HFF-Myc (cell line): ENCODE data around the gene OLFML2A.
"Not testable (repeated sequence)": the region's sequence is repeated elsewhere in the genome, so short reads cannot be mapped to it uniquely, and the experiment has no call there.

Experiments
- DNase-seq: peaks from one replicate; pipeline ENCODE4 v3.0.0-alpha.2; 2011; ENCODE audit warnings: low read depth; ENCODE audit errors: extremely low read depth
- H3K4me3 ChIP-seq: replicated peaks from 2 replicates; pipeline ENCODE4 v1.5.1; 2011; ENCODE audit warnings: low read depth, mild to moderate bottlenecking, control low read depth, low read length
- CTCF ChIP-seq: IDR thresholded peaks from 2 replicates; pipeline ENCODE4 v1.5.1; 2012; ENCODE audit warnings: mild to moderate bottlenecking, low read depth, low read length, control low read depth; ENCODE audit errors: missing control alignments

The OLFML2A gene

GRCh38 chr9:124771021-124771866 is 5.7 kb upstream of the OLFML2A start, which contains the start of gene NR6A1:
TSS of gene NR6A1 (minus strand) at chr9:124771311.
- DNase-seq: peak; percentile 85
- H3K4me3 ChIP-seq: peak within 1 kb of the TSS; percentile 61
- peak; percentile 31 for TF ChIP-seq CTCF

- H3K4me3 ChIP-seq: peak overlapping the region; percentile 61
- peak; percentile 74 for TF ChIP-seq CTCF
- no peak for DNase-seq
Measured at GRCh38 chr9:124771867-124772679, 4.9 kb upstream of the OLFML2A start.

GRCh38 chr9:124772877-124773276 is 4.1 kb upstream of the OLFML2A start:
- not testable (repeated sequence) for DNase-seq

GRCh38 chr9:124773473-124774128 is 3.3 kb upstream of the OLFML2A start:
- TF ChIP-seq CTCF: no peak
- no peak overlapping the region for H3K4me3 ChIP-seq
- no peak for DNase-seq

More at GRCh38 chr9:124772877-124773276, 4.1 kb upstream of the OLFML2A start:
- H3K4me3 ChIP-seq: not testable (repeated sequence)

- DNase-seq: peak; percentile 70
- H3K4me3 ChIP-seq: no peak overlapping the region
- TF ChIP-seq CTCF: peak; percentile 79
Measured at GRCh38 chr9:124774129-124774978, 2.6 kb upstream of the OLFML2A start.

GRCh38 chr9:124776618-124776953 is 347 bp upstream of the OLFML2A start:
- no peak for TF ChIP-seq CTCF
- no peak for DNase-seq
- H3K4me3 ChIP-seq: peak overlapping the region; percentile 43
